GM12878 (cell line): ENCODE measurements around the gene ETV7. TPM values are rescaled to one million over a fixed set of nuclear protein-coding genes. Genes with fewer than 3 reads are reported as not detected.

ENCODE experiments used
- ATAC-seq: fragments of 200-7000 bp; cut with Tn5 transposase; 3 replicates; pipeline ENCODE4 v1.9.1; 2020; ENCODE audit warnings: mild to moderate bottlenecking, moderate library complexity
- BruUV-seq: library from RNA; stranded (reverse); fragments of 400-500 nt; replicated peaks from 2 replicates; lab custom pipeline; 2021; lab: Mats Ljungman, UMichigan
- CTCF ChIA-PET: fragments of 300-600 bp; sonication (Branson Sonifier 250); formaldehyde crosslinking; extraction: SDS; loops from one replicate; lab custom pipeline; 2021; ENCODE audit warnings: inconsistent platforms; lab: Yijun Ruan, JAX
- POLR2A ChIA-PET: fragments of 350-600 bp; formaldehyde crosslinking; extraction: SDS; loops from one replicate; lab custom pipeline; 2021; ENCODE audit warnings: inconsistent platforms; lab: Charles Lee
- RAD21 ChIA-PET: fragments of 300-600 bp; sonication (Branson Sonifier 250); formaldehyde crosslinking; loops from one replicate; lab custom pipeline; 2023; ENCODE audit warnings: antibody characterized with exemption; ENCODE audit not compliant: unreplicated experiment; lab: Charles Lee
- SMC1A ChIA-PET: fragments of 300-600 bp; sonication (Branson Sonifier 250); formaldehyde crosslinking; loops from one replicate; lab custom pipeline; 2023; ENCODE audit not compliant: unreplicated experiment, uncharacterized antibody; lab: Charles Lee
- DNase-seq: peaks from one replicate; pipeline ENCODE4 v3.0.0-alpha.2; 2011; ENCODE audit warnings: low read depth, low spot score
- FAIRE-seq: peaks from 3 replicates; lab custom pipeline; 2011; peaks lifted over from hg19 to GRCh38; lab: Jason Lieb, UNC
- H2AFZ ChIP-seq: 2 replicates; pipeline ENCODE4 v1.6.0; 2011; ENCODE audit warnings: low read depth, low read length, control low read depth; ENCODE audit not compliant: control insufficient read depth
- H3K27ac ChIP-seq: 2 replicates; pipeline ENCODE4 v1.5.1; 2011; ENCODE audit warnings: control low read depth; ENCODE audit not compliant: control insufficient read depth, insufficient read depth
- H3K27me3 ChIP-seq, 2 experiments: replicated peaks in 1 of 2; 2 replicates each; pipeline versions ENCODE4 v1.6.0 to v1.6.1; 2011; ENCODE audit warnings: low read length in 1 of 2; ENCODE audit not compliant: control insufficient read depth in 2 of 2, insufficient read depth in 2 of 2
- H3K36me3 ChIP-seq, 2 experiments: 2 replicates each; pipeline ENCODE4 v1.5.1; 2011; ENCODE audit warnings: low read length in 1 of 2; ENCODE audit not compliant: control insufficient read depth in 2 of 2, insufficient read depth in 2 of 2
- H3K4me1 ChIP-seq: 2 replicates; pipeline ENCODE4 v1.6.1; 2011; ENCODE audit warnings: mild to moderate bottlenecking, low read length, moderate library complexity, mixed read lengths; ENCODE audit not compliant: control insufficient read depth, insufficient read depth
- H3K4me2 ChIP-seq: 2 replicates; pipeline ENCODE4 v1.6.0; 2011; ENCODE audit warnings: control low read depth; ENCODE audit not compliant: control insufficient read depth, insufficient read depth
- H3K4me3 ChIP-seq: fragments of 200-600 bp; sonication (generic); 2 replicates; pipeline ENCODE4 v1.5.1; 2016
- H3K79me2 ChIP-seq: 2 replicates; pipeline ENCODE4 v1.6.0; 2011; ENCODE audit warnings: low read length; ENCODE audit not compliant: control insufficient read depth, insufficient read depth
- H3K9ac ChIP-seq: 2 replicates; pipeline ENCODE4 v1.8.0; 2011; ENCODE audit warnings: low read length, control low read depth, mixed read lengths; ENCODE audit not compliant: control insufficient read depth, insufficient read depth
- H3K9me3 ChIP-seq: replicated peaks from 3 replicates; pipeline ENCODE4 v1.5.1; 2011; ENCODE audit warnings: mild to moderate bottlenecking, low read length; ENCODE audit not compliant: control insufficient read depth, insufficient read depth
- H4K20me1 ChIP-seq: 2 replicates; pipeline ENCODE4 v1.6.0; 2011; ENCODE audit not compliant: control insufficient read depth, insufficient read depth
- ATF7 ChIP-seq: fragments of 450-650 bp; IDR thresholded peaks from 2 replicates; pipeline ENCODE4 v1.6.1; 2016; ENCODE audit warnings: low read depth, mild to moderate bottlenecking
- CBFB ChIP-seq: IDR thresholded peaks from 2 replicates; pipeline ENCODE4 v1.6.1; 2016; ENCODE audit warnings: antibody characterized with exemption, low read depth
- CBX5 ChIP-seq: sonication (generic); IDR thresholded peaks from 2 replicates; pipeline ENCODE4 v1.6.1; 2016; ENCODE audit warnings: low read depth, moderate library complexity, mild to moderate bottlenecking, inconsistent platforms
- CHD2 ChIP-seq: IDR thresholded peaks from 2 replicates; pipeline ENCODE4 v1.6.1; 2011; ENCODE audit warnings: low read depth, low read length, improper control_type of control experiment, borderline replicate concordance
- DPF2 ChIP-seq: fragments of 450-650 bp; IDR thresholded peaks from 2 replicates; pipeline ENCODE4 v1.6.1; 2017; ENCODE audit warnings: mild to moderate bottlenecking
- EED ChIP-seq: sonication (generic); IDR thresholded peaks from 2 replicates; pipeline ENCODE4 v1.6.1; 2016; ENCODE audit warnings: antibody characterized with exemption, low read depth
- ETV6 ChIP-seq, 2 experiments: fragments of 450-650 bp in 1 of 2; IDR thresholded peaks in 1 of 2; conservative IDR thresholded peaks in 1 of 2; 2 replicates each; pipeline ENCODE4 v1.6.1; 2014; ENCODE audit warnings: antibody characterized with exemption in 1 of 2, borderline replicate concordance in 1 of 2, low read depth in 1 of 2, mild to moderate bottlenecking in 1 of 2, moderate library complexity in 1 of 2
- MTA3 ChIP-seq: IDR thresholded peaks from 2 replicates; pipeline ENCODE4 v1.6.1; 2012; ENCODE audit warnings: low read length, inconsistent platforms, borderline replicate concordance
- SIX5 ChIP-seq: IDR thresholded peaks from 2 replicates; pipeline ENCODE4 v1.6.1; 2011; ENCODE audit warnings: mild to moderate bottlenecking, low read depth, low read length, moderate library complexity; ENCODE audit not compliant: severe bottlenecking
- SP1 ChIP-seq: IDR thresholded peaks from one replicate; pipeline ENCODE4 v1.6.1; 2011; ENCODE audit warnings: low read depth, low read length
- SREBF2 ChIP-seq: IDR thresholded peaks from 2 replicates; pipeline ENCODE4 v1.6.1; 2012; ENCODE audit warnings: mild to moderate bottlenecking, low read length
- ZSCAN29 ChIP-seq: fragments of 450-650 bp; IDR thresholded peaks from 2 replicates; pipeline ENCODE4 v1.6.1; 2017; ENCODE audit warnings: mild to moderate bottlenecking, moderate library complexity
- WGBS: methylation state at CpG from one replicate; pipeline ENCODE4 v1.1.6; 2016; ENCODE audit warnings: low lambda C conversion rate; ENCODE audit not compliant: insufficient replicate concordance, insufficient coverage; ENCODE audit errors: missing lambda C conversion rate; 5-methylcytosine and 5-hydroxymethylcytosine counted together
- in situ Hi-C: fragments of 300-500 bp; cut with MboI; formaldehyde crosslinking; loops from 9 replicates; pipeline ENCODE4 v1.14.3; 2018; ENCODE audit warnings: mixed read lengths
- intact Hi-C: fragments of 100-400 bp; cut with micrococcal nuclease; formaldehyde crosslinking; loops from one replicate; pipeline ENCODE4 v1.14.2; 2022; ENCODE audit not compliant: unreplicated experiment
- polyA plus RNA-seq, 11 experiments: library from polyadenylated mRNA; depleted of rRNA in 4 of 11; unstranded in 6 of 11; stranded (reverse) in 5 of 11; fragments of >200 nt; fragmentation: Nextera tagmentation in 4 of 11; fragmentation: Illumina TruSeq in 1 of 11; extraction: Ambion mirVana in 4 of 11; extraction: Trizol in 1 of 11; gene quantifications; 1 replicate in 1 of 11; 2 replicates in 10 of 11; pipeline versions ENCODE4 v1.2.1 to v1.2.3, GENCODE V29; 2011 to 2016; ENCODE audit warnings: inconsistent platforms in 2 of 11, missing spikeins in 2 of 11, low read depth in 1 of 11
- total RNA-seq, 4 experiments: library from RNA; depleted of rRNA in 3 of 4; stranded (reverse); fragments of >200 nt in 3 of 4; fragmentation: Illumina TruSeq in 1 of 4; extraction: Trizol in 1 of 4; gene quantifications; 2 replicates each; pipeline versions ENCODE4 v1.2.1 to v1.2.3, GENCODE V29; 2013 to 2021

ETV7 gene
- total and polyA plus RNA-seq, 10 of the 15 experiments (the other 5 are each of a cell fraction or from before 2014, with no cell fraction given) = 0.04 to 1.8 (median 1.3) TPM

GRCh38 chr6:36370638-36371037, 16.8 kb downstream of the ETV7 start:
- BruUV-seq = no TSS peak
- no peak overlapping the region for H2AFZ ChIP-seq
- no peak for FAIRE-seq
- TF ChIP-seq ATF7 = no peak
- TF ChIP-seq ETV6 (conservative IDR thresholded peaks at IDR 0.05 in 1 of 2, IDR thresholded peaks at IDR 0.05 in 1 of 2; ENCODE audit: borderline replicate concordance in 1 of 2, low read depth in 1 of 2) = no peak
- no peak for TF ChIP-seq ZSCAN29
- TF ChIP-seq CBX5 = no peak
- no peak for TF ChIP-seq CBFB
- no peak for TF ChIP-seq SIX5
- TF ChIP-seq DPF2 = no peak
- no peak for TF ChIP-seq EED
- no peak for TF ChIP-seq CHD2
- no peak for TF ChIP-seq SP1
- TF ChIP-seq MTA3 = no peak
- no peak for TF ChIP-seq SREBF2
- TF ChIP-seq, all 136 proteins: peak for 0
- H3K4me3 ChIP-seq = no peak overlapping the region
- DNase-seq = no peak
- H3K79me2 ChIP-seq = no peaks in the 10 kb centered on the region
- peaks cover 15% of the 10 kb centered on the region for H3K4me1 ChIP-seq
- no peaks in the 10 kb centered on the region for H4K20me1 ChIP-seq
- ChIA-PET CTCF (interaction anchor here (1.9 kb wide), 1 partner anchor 10 kb away, joined by 5 read pairs; no protein-coding TSS in a partner anchor), POLR2A (no interaction called here), RAD21 (no interaction called here), SMC1A (no interaction called here)
- no peak overlapping the region for H3K9ac ChIP-seq
- H3K4me2 ChIP-seq = no peak overlapping the region
- no peaks in the 10 kb centered on the region for H3K27me3 ChIP-seq
- in situ Hi-C loops = no loop called here
- ATAC-seq = no peak
- intact Hi-C loops = no loop called here
- WGBS = 36% methylated on average over 2 of the region's 2 CpGs
- no peaks in the 10 kb centered on the region; a peak in 1 of 4 replicates for H3K36me3 ChIP-seq
- no peaks in the 10 kb centered on the region for H3K9me3 ChIP-seq
- H3K27ac ChIP-seq = no peak overlapping the region
